PC-3 (cell line): ENCODE measurements around the gene FOS. TPM values are rescaled to one million over a fixed set of nuclear protein-coding genes. Genes with fewer than 3 reads are reported as not detected.

Experiments
- ATAC-seq: fragments of 200-7000 bp; cut with Tn5 transposase; 2 replicates; pipeline ENCODE4 v1.9.1; 2020; ENCODE audit warnings: mild to moderate bottlenecking, moderate library complexity
- BruUV-seq: library from RNA; stranded (reverse); fragments of 400-500 nt; replicated peaks from 2 replicates; lab custom pipeline; 2021; lab: Mats Ljungman, UMichigan
- CTCF ChIA-PET: fragments of 300-600 bp; sonication (Branson Sonifier 250); formaldehyde crosslinking; loops from one replicate; lab custom pipeline; 2022; ENCODE audit warnings: antibody characterized with exemption; lab: Charles Lee
- POLR2A ChIA-PET: fragments of 300-600 bp; sonication (Branson Sonifier 250); formaldehyde crosslinking; loops from one replicate; lab custom pipeline; 2022; ENCODE audit warnings: antibody characterized with exemption; ENCODE audit not compliant: unreplicated experiment; lab: Charles Lee
- DNase-seq: peaks from one replicate; pipeline ENCODE4 v3.0.0-alpha.2; 2015
- H2AFZ ChIP-seq: fragments of 300-600 bp; sonication (generic); 2 replicates; pipeline ENCODE4 v1.6.0; 2016; ENCODE audit warnings: antibody characterized with exemption, low read length
- H3F3A ChIP-seq: fragments of 300-600 bp; sonication (generic); one replicate; pipeline ENCODE4 v1.6.0; 2017; ENCODE audit warnings: antibody characterized with exemption, low read length, control low read depth, mild to moderate bottlenecking; ENCODE audit not compliant: unreplicated experiment
- H3K27ac ChIP-seq: fragments of 300-600 bp; sonication (generic); 2 replicates; pipeline ENCODE4 v1.5.1; 2016; ENCODE audit warnings: mild to moderate bottlenecking, low read length
- H3K27me3 ChIP-seq: fragments of 300-600 bp; sonication (generic); 2 replicates; pipeline ENCODE4 v1.6.1; 2016; ENCODE audit warnings: low read length, mixed read lengths
- H3K36me3 ChIP-seq: fragments of 300-600 bp; sonication (generic); 2 replicates; pipeline ENCODE4 v1.6.1; 2016; ENCODE audit warnings: low read depth, mixed run types, low read length, mixed read lengths
- H3K4me1 ChIP-seq: fragments of 300-600 bp; sonication (generic); 2 replicates; pipeline ENCODE4 v1.5.1; 2016; ENCODE audit warnings: low read length; ENCODE audit not compliant: insufficient read depth
- H3K4me2 ChIP-seq: fragments of 300-600 bp; sonication (generic); 2 replicates; pipeline ENCODE4 v1.6.0; 2016; ENCODE audit warnings: low read length
- H3K4me3 ChIP-seq: fragments of 300-600 bp; sonication (generic); 2 replicates; pipeline ENCODE4 v1.5.1; 2016; ENCODE audit warnings: mild to moderate bottlenecking, low read length, mixed read lengths
- H3K79me2 ChIP-seq: fragments of 300-600 bp; sonication (generic); 2 replicates; pipeline ENCODE4 v1.6.1; 2017; ENCODE audit warnings: low read length, mixed read lengths
- H3K9ac ChIP-seq: fragments of 300-600 bp; sonication (generic); 2 replicates; pipeline ENCODE4 v1.6.0; 2016; ENCODE audit warnings: mild to moderate bottlenecking, low read length
- H3K9me2 ChIP-seq: fragments of 300-600 bp; sonication (generic); replicated peaks from 2 replicates; pipeline ENCODE4 v1.6.1; 2016; ENCODE audit warnings: mixed run types, low read length, mixed read lengths
- H3K9me3 ChIP-seq: fragments of 300-600 bp; sonication (generic); 2 replicates; pipeline ENCODE4 v1.6.1; 2016; ENCODE audit warnings: low read length, mixed read lengths
- H4K20me1 ChIP-seq: fragments of 300-600 bp; sonication (generic); 2 replicates; pipeline ENCODE4 v1.6.1; 2016; ENCODE audit warnings: low read length, mixed read lengths
- CTCF ChIP-seq: fragments of 300-600 bp; sonication (generic); conservative IDR thresholded peaks from 2 replicates; pipeline ENCODE4 v1.5.1; 2017; ENCODE audit warnings: antibody characterized with exemption, low read depth, mild to moderate bottlenecking, low read length
- EZH2 ChIP-seq: fragments of 300-600 bp; sonication (generic); IDR thresholded peaks from one replicate; pipeline ENCODE4 v1.6.1; 2017; ENCODE audit warnings: antibody characterized with exemption, mild to moderate bottlenecking, low read length; ENCODE audit not compliant: unreplicated experiment
- EZH2phosphoT487 ChIP-seq: fragments of 300-600 bp; sonication (generic); IDR thresholded peaks from 2 replicates; pipeline ENCODE4 v1.6.1; 2018; ENCODE audit warnings: mild to moderate bottlenecking, antibody characterized with exemption, low read length, borderline replicate concordance
- intact Hi-C: fragments of 100-400 bp; cut with micrococcal nuclease; formaldehyde crosslinking; loops from 2 replicates; pipeline ENCODE4 v1.9.0; 2023
- total RNA-seq: library from RNA; depleted of rRNA; stranded (reverse); fragments of >200 nt; gene quantifications from 2 replicates; pipeline ENCODE4 v1.2.3, GENCODE V29; 2014

Gene FOS
- total RNA-seq, 1 experiment from 2014 or later: 99.2 TPM

GRCh38 chr14:75238756-75239455 is 39.7 kb upstream of the FOS start:
- ATAC-seq (no peak), DNase-seq (no peak)
- Histone ChIP-seq H4K20me1 (no peaks in the 10 kb centered on the region), H3K9me3 (no peaks in the 10 kb centered on the region), H3K9me2 (no peaks in the 10 kb centered on the region), H3K9ac (no peak overlapping the region), H3K4me3 (no peak overlapping the region), H3K4me1 (peaks cover 6% of the 10 kb centered on the region; the same call in 1 of the 2 replicates), H3K4me2 (no peak overlapping the region), H3F3A (no peaks in the 10 kb centered on the region), H2AFZ (no peak overlapping the region), H3K36me3 (no peaks in the 10 kb centered on the region), H3K27ac (no peak overlapping the region), H3K79me2 (no peaks in the 10 kb centered on the region), H3K27me3 (no peaks in the 10 kb centered on the region)
- ChIA-PET POLR2A (no interaction called here), CTCF (no interaction called here)
- TF ChIP-seq EZH2phosphoT487 (no peak), EZH2 (no peak), CTCF (no peak)
- intact Hi-C loops: no loop called here
- no TSS peak for BruUV-seq

GRCh38 chr14:75240781-75241180 is 37.8 kb upstream of the FOS start:
- no peak overlapping the region for H3K27ac ChIP-seq
- no peaks in the 10 kb centered on the region for H4K20me1 ChIP-seq
- H3K4me1 ChIP-seq: no peaks in the 10 kb centered on the region
- ChIA-PET POLR2A (interaction anchor here (0.7 kb wide), 1 partner anchor 54 kb away, joined by 3 read pairs; no protein-coding TSS in a partner anchor), CTCF (no interaction called here)
- no peaks in the 10 kb centered on the region for H3K9me3 ChIP-seq
- ATAC-seq (no peak), DNase-seq (no peak)
- BruUV-seq: no TSS peak
- H3K9ac ChIP-seq: no peak overlapping the region
- H3K79me2 ChIP-seq: no peaks in the 10 kb centered on the region
- H3K4me3 ChIP-seq: no peak overlapping the region
- no peaks in the 10 kb centered on the region for H3F3A ChIP-seq
- H3K4me2 ChIP-seq: no peak overlapping the region
- TF ChIP-seq CTCF (no peak), EZH2 (no peak), EZH2phosphoT487 (no peak)
- no peaks in the 10 kb centered on the region for H3K27me3 ChIP-seq
- no peaks in the 10 kb centered on the region for H3K36me3 ChIP-seq
- no peaks in the 10 kb centered on the region for H3K9me2 ChIP-seq
- intact Hi-C loops: no loop called here
- no peak overlapping the region for H2AFZ ChIP-seq

DNA sequence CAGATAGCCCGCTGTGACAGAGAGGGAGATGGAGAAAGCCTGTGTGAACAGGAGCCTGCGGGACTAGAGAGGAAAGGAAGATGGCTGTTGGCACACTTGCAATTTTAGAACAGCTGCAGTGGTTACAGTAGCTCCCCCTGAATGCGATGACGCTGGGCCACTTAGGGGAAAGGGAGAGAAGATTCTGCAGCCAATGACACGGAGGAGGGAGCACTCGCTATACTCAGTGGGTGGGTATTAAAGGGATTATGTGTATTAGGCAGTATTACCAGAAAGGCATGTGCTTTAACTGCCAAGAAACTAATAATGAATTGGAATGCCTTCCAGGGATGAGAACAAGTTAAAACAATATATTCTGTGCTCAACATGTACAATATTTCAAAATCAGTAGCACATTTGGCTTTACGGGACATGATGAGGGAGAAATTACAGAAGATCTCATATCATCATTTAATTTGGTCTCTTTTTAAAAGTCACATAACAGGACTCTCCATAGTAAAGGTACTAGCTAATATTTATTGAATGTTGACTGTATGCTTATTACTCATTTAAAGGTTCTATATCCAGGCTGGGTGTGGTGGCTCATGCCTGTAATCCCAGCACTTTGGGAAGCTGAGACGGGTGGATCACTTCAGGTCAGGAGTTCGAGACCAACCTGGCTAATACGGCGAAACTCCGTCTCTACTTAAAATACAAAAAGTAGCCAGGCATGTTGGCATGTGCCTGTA is 35.9 kb upstream of the FOS start:
- peak overlapping the region; percentile 60 for H2AFZ ChIP-seq
- H3F3A ChIP-seq: no peaks in the 10 kb centered on the region
- H3K9me2 ChIP-seq: no peaks in the 10 kb centered on the region
- H3K4me3 ChIP-seq: no peak overlapping the region
- H3K9me3 ChIP-seq: no peaks in the 10 kb centered on the region
- H3K27me3 ChIP-seq: no peaks in the 10 kb centered on the region
- ChIA-PET CTCF (no interaction called here), POLR2A (no interaction called here)
- H3K79me2 ChIP-seq: no peaks in the 10 kb centered on the region
- H3K9ac ChIP-seq: no peak overlapping the region
- DNase-seq: peak; percentile 29
- intact Hi-C loops: no loop called here
- peak; percentile 55 for ATAC-seq
- H4K20me1 ChIP-seq: no peaks in the 10 kb centered on the region
- BruUV-seq: no TSS peak
- H3K36me3 ChIP-seq: no peaks in the 10 kb centered on the region
- no peaks in the 10 kb centered on the region for H3K4me1 ChIP-seq
- peak overlapping the region; percentile 18; the same call in 1 of the 2 replicates for H3K4me2 ChIP-seq
- TF ChIP-seq CTCF (no peak), EZH2phosphoT487 (no peak), EZH2 (no peak)
- no peak overlapping the region for H3K27ac ChIP-seq
